ENCODE data around the gene KDM3A.
"Not testable (repeated sequence)": the region's sequence is repeated elsewhere in the genome, so short reads cannot be mapped to it uniquely, and the experiment has no call there.

Gene KDM3A

GRCh38 chr2:86477349-86477748 lies 36.2 kb downstream of the KDM3A start:
- no peak for DNase-seq

GRCh38 chr2:86480105-86480504 lies 38.9 kb downstream of the KDM3A start:
- DNase-seq, result no peak

DNA sequence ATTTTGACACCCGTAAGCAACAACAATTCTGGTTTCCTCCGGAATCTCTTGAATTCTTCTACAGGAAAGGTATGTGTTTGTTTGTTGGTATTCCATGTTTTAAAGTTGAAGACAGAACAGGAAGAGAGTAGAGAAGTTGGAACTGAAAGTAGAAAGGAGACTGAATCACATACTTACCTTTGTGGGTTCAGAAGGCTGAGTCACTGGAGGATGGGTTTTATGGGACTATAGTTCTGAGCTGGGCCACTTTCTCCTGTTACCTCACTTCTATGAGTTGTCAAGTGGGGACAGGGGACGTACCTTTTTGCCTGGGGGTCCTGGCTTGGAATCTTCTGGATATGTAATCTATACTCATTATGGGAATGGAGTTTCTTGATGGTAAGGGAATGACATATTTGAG lies 40.9 kb downstream of the KDM3A start:
- no peak for DNase-seq

DNA sequence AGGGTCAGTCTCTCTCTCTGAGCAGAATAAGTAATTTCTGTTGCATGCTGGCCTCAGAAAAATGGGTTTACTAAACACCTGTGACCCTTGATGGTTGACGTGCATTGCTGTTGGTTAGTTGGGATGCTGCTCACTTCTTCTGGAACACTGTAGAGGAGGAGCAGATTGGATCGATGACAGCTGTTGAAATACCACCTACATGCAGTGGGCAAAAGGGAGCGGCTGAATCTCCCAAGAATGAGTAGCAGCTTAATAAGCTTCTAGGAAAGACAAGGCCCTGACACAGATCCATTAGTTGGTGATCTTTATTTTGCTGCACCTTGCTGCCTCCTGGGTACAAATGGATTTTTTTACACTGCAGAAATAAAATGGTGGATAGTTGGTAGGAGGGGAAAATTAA lies 43.2 kb downstream of the KDM3A start:
- no peak for DNase-seq

GRCh38 chr2:86485103-86485502 lies 43.9 kb downstream of the KDM3A start:
- no peak for DNase-seq

- no peak for DNase-seq
Measured at GRCh38 chr2:86485802-86486201, 44.6 kb downstream of the KDM3A start.

DNA sequence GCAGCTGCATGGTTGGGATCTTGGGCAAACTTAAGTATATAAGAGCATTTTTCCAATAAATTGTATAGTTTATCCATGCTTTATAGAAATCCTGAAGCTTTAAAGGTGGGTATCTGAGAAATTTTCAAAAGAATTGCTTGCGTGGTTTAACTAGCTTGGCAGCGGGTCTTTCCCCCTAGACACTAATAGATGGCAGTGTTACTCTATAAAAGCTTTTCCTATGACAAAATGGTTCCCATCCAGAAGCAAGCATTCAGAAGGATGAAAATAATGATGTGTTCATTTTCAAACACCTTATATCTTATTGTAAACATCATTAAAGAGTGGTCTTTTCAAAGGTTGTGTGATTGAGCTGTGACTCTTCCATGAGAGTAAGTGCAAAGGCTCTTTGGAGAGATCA lies 45.9 kb downstream of the KDM3A start:
- no peak for DNase-seq

GRCh38 chr2:86488561-86489250 lies 47.5 kb downstream of the KDM3A start:
- no peak for DNase-seq

DNA sequence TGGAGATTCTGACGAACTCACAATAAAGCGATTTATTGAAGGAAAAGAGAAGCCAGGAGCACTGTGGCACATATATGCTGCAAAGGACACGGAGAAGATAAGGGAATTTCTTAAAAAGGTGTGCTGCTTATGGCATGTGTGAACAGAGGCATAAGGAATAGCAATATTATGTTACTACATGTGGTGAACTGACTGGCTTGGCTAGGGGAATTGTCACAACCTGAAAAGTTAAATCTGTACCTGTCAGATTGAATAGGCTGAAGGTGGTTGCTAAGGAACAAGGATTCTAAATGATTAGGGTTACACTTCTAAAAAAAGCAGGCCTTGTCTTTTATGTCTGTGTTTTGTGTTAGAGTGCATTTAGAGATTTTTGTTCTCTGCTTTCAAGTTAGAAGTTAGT lies 48.4 kb downstream of the KDM3A start:
- DNase-seq, result no peak

GRCh38 chr2:86490245-86490644 lies 49.1 kb downstream of the KDM3A start:
- DNase-seq, result no peak

DNA sequence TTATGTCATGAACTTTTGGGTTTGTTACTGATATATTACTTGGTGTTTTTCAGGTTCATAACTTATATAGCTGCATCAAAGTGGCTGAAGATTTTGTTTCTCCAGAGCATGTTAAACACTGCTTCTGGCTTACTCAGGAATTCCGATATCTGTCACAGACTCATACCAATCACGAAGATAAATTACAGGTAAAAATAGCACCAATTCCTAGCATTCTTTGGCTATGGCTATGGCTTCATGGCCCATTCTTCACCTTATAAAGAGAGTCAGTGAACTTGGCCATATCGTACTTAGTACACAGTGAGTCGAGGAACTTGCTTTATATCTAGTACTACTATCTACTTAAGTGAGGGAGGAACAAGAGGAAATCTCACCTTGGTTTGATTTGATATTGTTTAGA lies 49.9 kb downstream of the KDM3A start:
- DNase-seq, result no peak

GRCh38 chr2:86492048-86492453 lies 50.9 kb downstream of the KDM3A start:
- no peak for DNase-seq

DNA sequence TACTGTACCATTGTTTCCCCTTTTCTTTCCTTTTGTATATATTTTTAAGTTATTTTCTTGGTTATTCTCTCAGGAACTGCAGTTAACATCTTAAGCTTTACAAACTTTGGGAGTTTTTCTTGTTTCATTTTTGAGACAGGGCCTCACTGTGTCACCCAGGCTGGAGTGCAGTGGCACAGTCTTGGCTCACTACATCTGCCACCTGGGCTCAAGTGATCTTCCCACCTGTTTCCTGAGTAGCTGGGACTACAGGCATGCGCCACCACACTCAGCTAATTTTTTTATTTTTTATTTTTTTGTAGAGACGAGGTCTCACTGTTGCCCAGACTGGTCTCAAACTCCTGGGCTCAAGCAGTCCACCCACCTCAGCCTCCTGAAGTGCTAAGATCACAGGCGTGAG lies 55.2 kb downstream of the KDM3A start:
- DNase-seq, result not testable (repeated sequence)

DNA sequence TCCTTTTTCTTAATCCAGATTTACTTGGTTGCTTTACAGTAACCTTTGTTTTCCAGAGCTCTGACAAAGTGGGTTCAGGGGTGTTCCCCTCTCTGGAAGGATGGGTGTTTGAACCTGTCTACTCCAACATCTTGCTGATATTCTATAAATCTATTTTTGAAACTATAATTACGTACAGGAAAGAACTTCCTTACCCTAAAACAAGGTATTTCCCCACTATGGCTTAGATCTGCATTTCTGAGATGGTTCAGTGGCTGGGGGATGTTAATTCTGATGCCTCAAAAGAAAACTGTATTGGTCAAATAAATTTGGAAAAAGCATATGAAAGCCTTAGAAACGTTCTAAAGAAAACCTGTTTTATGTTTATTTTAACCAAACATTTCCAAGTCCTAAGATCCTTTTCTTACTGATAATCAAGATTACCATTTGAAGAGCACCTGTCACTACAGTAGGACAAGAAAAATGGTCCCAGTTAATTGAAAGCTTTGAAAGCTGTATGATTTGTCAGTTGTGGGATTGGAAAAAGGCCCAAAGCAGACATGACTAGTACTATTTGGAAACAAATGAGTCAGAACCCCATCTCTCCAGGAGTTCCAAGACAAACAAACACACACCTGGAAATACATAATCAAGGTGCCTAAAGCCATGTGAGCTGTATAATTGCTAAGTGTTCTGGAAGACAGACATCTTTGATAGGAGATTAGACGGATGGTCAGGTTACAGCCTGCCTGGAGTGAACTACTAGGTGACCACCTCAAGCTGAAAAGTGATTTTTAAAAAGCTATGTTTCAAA lies 57.5 kb downstream of the KDM3A start:
- DNase-seq, result no peak

DNA sequence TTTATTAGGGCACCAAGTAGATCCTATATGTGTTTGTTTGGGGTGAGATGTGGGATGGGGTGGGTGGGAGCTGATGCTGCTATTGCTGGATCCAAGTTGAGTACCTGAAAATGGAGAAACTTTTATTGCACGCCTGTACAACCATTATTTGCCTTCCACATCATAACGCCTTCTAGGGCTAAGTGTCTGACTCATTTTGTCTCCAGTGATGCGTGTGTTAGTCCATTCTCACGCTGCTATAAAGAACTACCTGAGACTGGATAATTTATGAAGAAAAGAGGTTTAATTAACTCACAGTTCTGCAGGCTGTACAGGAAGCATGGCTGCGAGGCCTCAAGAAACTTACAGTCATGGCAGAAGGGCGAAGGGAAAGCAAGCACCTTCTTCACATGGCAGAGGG lies 58.2 kb downstream of the KDM3A start:
- DNase-seq, result no peak

DNA sequence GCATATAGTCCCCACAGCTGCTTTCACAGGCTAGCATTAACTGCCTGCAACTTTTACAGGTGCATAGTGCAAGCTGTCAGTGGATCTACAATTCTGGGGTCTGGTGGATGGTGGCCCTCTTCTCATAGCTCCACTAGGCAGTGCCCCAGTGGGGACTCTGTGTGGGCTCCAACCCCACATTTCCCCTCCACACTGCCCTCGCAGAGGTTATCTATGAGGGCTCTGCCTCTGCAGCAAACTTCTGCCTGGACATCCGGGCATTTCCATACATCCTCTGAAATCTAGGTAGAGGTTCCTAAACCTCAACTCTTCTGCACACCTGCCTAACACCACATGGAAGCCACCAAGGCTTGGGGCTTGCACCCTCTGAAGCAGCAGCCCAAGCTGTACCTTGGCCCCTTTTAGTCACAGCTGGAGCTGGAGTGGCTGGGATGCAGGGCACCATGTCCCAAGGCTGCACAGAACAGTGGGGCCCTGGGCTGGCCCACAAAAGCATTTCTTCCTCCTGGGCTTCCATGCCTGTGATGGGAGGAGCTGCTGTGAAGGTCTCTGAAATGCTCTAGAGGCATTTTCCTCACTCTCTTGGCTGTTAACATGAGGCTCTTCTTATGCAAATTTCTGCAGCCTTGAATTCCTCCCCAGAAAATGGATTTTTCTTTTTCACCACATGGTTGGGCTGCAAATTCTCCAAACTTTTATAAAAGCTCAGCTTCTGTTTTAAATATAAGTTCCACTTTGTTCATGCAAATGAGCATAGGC lies 59.3 kb downstream of the KDM3A start:
- DNase-seq, result no peak

- DNase-seq, result no peak
Measured at GRCh38 chr2:86507600-86507999, 66.4 kb downstream of the KDM3A start.

- no peak for DNase-seq
Measured at GRCh38 chr2:86510436-86510933, 69.3 kb downstream of the KDM3A start.

DNA sequence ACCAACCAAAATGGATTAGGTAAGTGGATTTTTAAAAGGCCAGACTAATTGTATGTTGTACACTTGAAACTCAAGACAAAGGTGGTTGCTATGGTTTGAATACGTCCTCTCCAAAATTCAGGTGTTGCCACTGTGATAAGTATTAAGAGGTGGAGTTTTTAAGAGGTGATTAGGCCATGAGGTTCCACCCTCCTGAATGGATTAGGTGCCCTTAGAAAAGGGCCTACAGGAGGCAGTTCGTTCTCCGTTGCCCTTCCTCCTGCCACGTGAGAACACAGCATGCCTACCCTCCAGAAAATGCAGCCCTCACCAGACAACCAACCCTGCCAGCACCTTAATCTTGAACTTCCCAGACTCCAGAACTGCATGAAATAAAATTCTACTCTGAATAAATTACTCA lies 70.9 kb downstream of the KDM3A start:
- no peak for DNase-seq

- DNase-seq, result no peak
Measured at GRCh38 chr2:86512892-86513291, 71.7 kb downstream of the KDM3A start.

GRCh38 chr2:86513948-86514660 lies 72.9 kb downstream of the KDM3A start:
- no peak for DNase-seq

DNA sequence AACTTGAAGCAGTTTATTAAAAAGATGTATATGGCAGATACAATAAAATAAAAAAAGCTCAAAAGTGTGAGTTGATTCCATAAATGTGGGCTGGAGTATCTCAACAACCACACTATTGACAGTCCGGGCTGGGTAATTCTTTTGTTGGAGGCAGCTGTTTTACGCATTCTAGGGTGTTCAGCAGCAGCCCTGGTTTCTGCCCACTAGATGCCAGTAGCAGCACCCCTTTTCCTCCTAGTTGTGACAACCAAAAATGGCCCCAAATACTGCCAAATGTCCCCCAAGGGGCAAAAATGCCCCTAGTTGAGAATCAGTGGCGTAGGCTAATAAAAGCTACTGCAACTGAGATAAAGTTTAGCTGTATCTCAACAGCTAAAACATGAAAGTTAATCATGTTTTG lies 77.3 kb downstream of the KDM3A start:
- DNase-seq, result peak in 1 of 2 experiments; percentile 28

- DNase-seq, result no peak
Measured at GRCh38 chr2:86519349-86519748, 78.2 kb downstream of the KDM3A start.

Data from activated T-cell treated with anti-CD3 and anti-CD28 coated beads, Interleukin-2, amount 50 U/mL, for 48 hours (primary cell).